T-cell (primary cell): ENCODE measurements around the gene PUDP. TPM values are rescaled to one million over a fixed set of nuclear protein-coding genes. Genes with fewer than 3 reads are reported as not detected.

Experiments
- ATAC-seq, 4 experiments: fragments of 200-7000 bp in 3 of 4; fragments of 150-1000 bp in 1 of 4; cut with Tn5 transposase; replicated peaks in 1 of 4; 1 replicate in 3 of 4; 2 replicates in 1 of 4; pipeline ENCODE4 v1.10.0; 2021; ENCODE audit warnings: moderate library complexity in 3 of 4, mild to moderate bottlenecking in 2 of 4, moderate number of reproducible peaks in 1 of 4
- CTCF ChIA-PET, 2 donors: fragments of 300-600 bp; sonication (Branson Sonifier 250); formaldehyde crosslinking; loops; one replicate each; lab custom pipeline; 2022; ENCODE audit warnings: antibody characterized with exemption in 2 of 2; lab: Charles Lee
- POLR2A ChIA-PET, 2 donors: fragments of 300-600 bp; sonication (Branson Sonifier 250); formaldehyde crosslinking; loops; one replicate each; lab custom pipeline; 2022; ENCODE audit warnings: antibody characterized with exemption in 2 of 2; lab: Charles Lee
- DNase-seq, 35 experiments: peaks; one replicate each; pipeline versions ENCODE4 v3.0.0 to v3.0.0-alpha.2; 2013 to 2023
- H3K27ac ChIP-seq: one replicate; pipeline ENCODE4 v1.5.1; 2013; ENCODE audit warnings: low read length
- H3K27me3 ChIP-seq, 2 experiments: replicated peaks in 1 of 2; 1 replicate in 1 of 2; 2 replicates in 1 of 2; pipeline versions ENCODE4 v1.6.1 to v1.7.0; 2013; ENCODE audit warnings: low read length in 1 of 2, mixed read lengths in 1 of 2; ENCODE audit not compliant: control insufficient read depth in 2 of 2, insufficient read depth in 2 of 2; ENCODE audit errors: extremely low read depth in 1 of 2
- H3K36me3 ChIP-seq, 2 donors: 1 replicate in 1 of 2; 2 replicates in 1 of 2; pipeline versions ENCODE4 v1.6.1 to v1.7.0; 2013; ENCODE audit warnings: low read length in 1 of 2; ENCODE audit not compliant: control insufficient read depth in 2 of 2, insufficient read depth in 1 of 2; ENCODE audit errors: extremely low read depth in 1 of 2
- H3K4me1 ChIP-seq, 2 experiments: 1 replicate in 1 of 2; 2 replicates in 1 of 2; pipeline versions ENCODE4 v1.6.1 to v1.7.0; 2013; ENCODE audit warnings: low read length in 2 of 2, mixed read lengths in 1 of 2; ENCODE audit not compliant: insufficient read depth in 2 of 2, control insufficient read depth in 1 of 2; ENCODE audit errors: extremely low read depth in 1 of 2
- H3K4me3 ChIP-seq, 2 donors: 1 replicate in 1 of 2; 2 replicates in 1 of 2; pipeline versions ENCODE4 v1.5.1 to v1.7.0; 2013; ENCODE audit warnings: mild to moderate bottlenecking in 2 of 2, low read length in 1 of 2, moderate library complexity in 1 of 2; ENCODE audit not compliant: control insufficient read depth in 1 of 2; ENCODE audit errors: extremely low read depth in 1 of 2
- H3K9me3 ChIP-seq: 2 replicates; pipeline ENCODE4 v1.7.0; 2013
- H3K27ac Mint-ChIP-seq, 2 donors: one replicate each; pipeline ENCODE4 v1.8.0; 2020 to 2021; ENCODE audit warnings: mild to moderate bottlenecking in 2 of 2, mixed read lengths in 2 of 2
- H3K27me3 Mint-ChIP-seq, 2 donors: one replicate each; pipeline ENCODE4 v1.8.0; 2021 to 2022; ENCODE audit warnings: mixed read lengths in 2 of 2
- H3K36me3 Mint-ChIP-seq: one replicate; pipeline ENCODE4 v1.8.0; 2021; ENCODE audit warnings: mixed read lengths
- H3K4me1 Mint-ChIP-seq, 3 donors: one replicate each; pipeline ENCODE4 v1.8.0; 2020 to 2022; ENCODE audit warnings: mixed read lengths in 3 of 3, mild to moderate bottlenecking in 1 of 3
- H3K4me3 Mint-ChIP-seq, 3 donors: one replicate each; pipeline ENCODE4 v1.8.0; 2020 to 2022; ENCODE audit warnings: mild to moderate bottlenecking in 3 of 3, mixed read lengths in 3 of 3, moderate library complexity in 3 of 3
- H3K9me3 Mint-ChIP-seq, 3 donors: one replicate each; pipeline ENCODE4 v1.8.0; 2020 to 2022; ENCODE audit warnings: mixed read lengths in 3 of 3
- WGBS: methylation state at CpG from one replicate; pipeline ENCODE4 v1.1.5; 2013; ENCODE audit warnings: missing lambda C conversion rate; ENCODE audit not compliant: insufficient coverage; 5-methylcytosine and 5-hydroxymethylcytosine counted together
- total RNA-seq, 35 experiments: library from RNA in 6 of 35; stranded (reverse) in 6 of 35; fragments of 120-200 nt in 1 of 35; gene quantifications; one replicate each; pipeline versions ENCODE4 v1.2.1 to v1.2.4 and lab custom pipeline; 2013 to 2026

Gene PUDP
- total RNA-seq, 5 donors from 2014 or later (not counting 1 experiment from before 2014, with no cell fraction given) = 9.7 to 15.0 (median 10.1) TPM

DNA sequence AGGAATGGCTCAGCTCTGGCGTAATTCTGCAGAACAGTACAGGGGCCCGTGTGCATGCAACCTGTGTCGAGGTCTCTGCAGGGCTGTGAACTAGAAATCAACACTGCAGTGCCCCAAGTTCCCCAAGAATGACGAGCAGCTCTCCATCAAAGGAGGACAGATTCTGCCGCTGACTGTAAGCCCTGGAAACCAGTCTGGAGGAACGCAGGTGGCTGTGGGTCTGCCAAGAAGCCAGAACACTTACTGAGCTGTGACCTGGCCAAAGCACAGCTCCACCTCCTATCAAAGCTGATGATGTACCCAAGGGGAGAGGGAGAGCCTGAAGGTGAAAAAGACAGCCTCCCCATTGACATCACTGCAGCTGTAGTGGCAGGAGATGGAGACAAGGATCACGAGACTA is 80.7 kb downstream of the PUDP start:
- ATAC-seq (no peak), DNase-seq (no peak)
- CTCF ChIA-PET = interaction anchor here (0.6 to 1.0 kb wide), 2 partner anchors 18 to 87 kb away, joined by 3 to 4 read pairs; no protein-coding TSS in a partner anchor
- no peaks in the 10 kb centered on the region for H3K9me3 ChIP-seq
- Mint-ChIP-seq H3K4me1 (peaks cover 46 to 71% (median 56%) of the 10 kb centered on the region in 3 donors), H3K27me3 (no peaks in the 10 kb centered on the region), H3K36me3 (peaks cover 13% of the 10 kb centered on the region), H3K4me3 (no peak overlapping the region), H3K9me3 (no peaks in the 10 kb centered on the region), H3K27ac (no peak overlapping the region)
- H3K4me1 ChIP-seq = peaks cover 11 to 18% of the 10 kb centered on the region in 2 experiments
- H3K4me3 ChIP-seq = no peak overlapping the region
- H3K27me3 ChIP-seq = no peaks in the 10 kb centered on the region
- no peaks in the 10 kb centered on the region for H3K36me3 ChIP-seq
- WGBS = 53% methylated on average over 3 of the region's 7 CpGs
- no peak overlapping the region for H3K27ac ChIP-seq
- POLR2A ChIA-PET = no interaction called here

DNA sequence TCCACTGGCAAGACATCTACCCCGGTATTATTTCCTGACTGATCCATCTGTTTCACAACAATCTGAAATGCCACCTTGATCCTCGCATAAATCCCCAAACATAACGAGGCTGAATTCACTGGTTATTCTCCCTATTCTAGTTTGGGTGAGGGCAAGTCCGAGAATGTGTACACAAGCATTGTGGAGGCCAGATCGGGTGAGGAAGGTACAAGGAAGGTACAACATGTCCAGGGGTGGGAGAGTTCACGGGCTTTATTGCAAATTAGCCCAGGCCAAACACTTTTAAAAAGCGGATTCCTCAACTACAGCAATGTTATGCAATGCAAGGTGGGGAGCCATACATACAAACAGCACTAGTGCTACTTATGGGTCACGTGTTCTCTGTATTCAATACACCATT is 82.5 kb downstream of the PUDP start:
- Mint-ChIP-seq H3K36me3 (peaks cover 10% of the 10 kb centered on the region), H3K27ac (no peak overlapping the region), H3K27me3 (no peaks in the 10 kb centered on the region), H3K4me3 (no peak overlapping the region), H3K4me1 (peaks cover 43 to 67% (median 64%) of the 10 kb centered on the region in 3 donors), H3K9me3 (no peaks in the 10 kb centered on the region)
- CTCF ChIA-PET = no interaction called here
- peaks cover 11 to 18% of the 10 kb centered on the region in 2 experiments for H3K4me1 ChIP-seq
- no CpG with 5 or more reads among the region's 8 CpGs for WGBS
- H3K27me3 ChIP-seq = no peaks in the 10 kb centered on the region
- H3K4me3 ChIP-seq = no peak overlapping the region
- POLR2A ChIA-PET = no interaction called here
- no peaks in the 10 kb centered on the region for H3K9me3 ChIP-seq
- ATAC-seq (no peak), DNase-seq (no peak)
- H3K27ac ChIP-seq = no peak overlapping the region
- H3K36me3 ChIP-seq = no peaks in the 10 kb centered on the region

DNA sequence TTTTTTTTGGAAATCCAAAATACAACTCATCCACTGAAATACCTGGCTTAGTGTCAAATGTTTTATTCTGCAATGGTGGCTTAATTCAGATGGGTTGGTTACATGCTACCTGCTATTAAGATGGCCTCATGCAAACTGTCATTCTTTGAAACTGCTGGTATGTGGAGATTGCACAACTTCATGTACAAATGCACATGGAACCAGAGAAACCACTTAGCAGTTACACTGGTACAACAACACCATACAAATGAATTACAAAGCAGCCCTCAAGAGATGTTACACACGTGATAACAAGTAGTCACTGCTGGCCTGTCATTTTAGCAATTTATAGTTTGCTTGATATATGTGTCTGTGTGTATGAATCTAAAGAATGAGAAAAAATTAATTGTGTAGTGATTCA is 85.0 kb downstream of the PUDP start:
- Histone ChIP-seq H3K9me3 (no peaks in the 10 kb centered on the region), H3K27me3 (no peaks in the 10 kb centered on the region), H3K4me3 (no peak overlapping the region), H3K36me3 (no peaks in the 10 kb centered on the region), H3K27ac (no peak overlapping the region), H3K4me1 (peaks cover 7 to 17% of the 10 kb centered on the region in 2 experiments)
- Mint-ChIP-seq H3K9me3 (no peaks in the 10 kb centered on the region), H3K27me3 (no peaks in the 10 kb centered on the region), H3K4me3 (peak overlapping the region in 1 of 3 donors; percentile 10), H3K36me3 (peaks cover 15% of the 10 kb centered on the region), H3K27ac (no peak overlapping the region), H3K4me1 (peaks cover 36 to 66% (median 60%) of the 10 kb centered on the region in 3 donors)
- ATAC-seq (no peak), DNase-seq (no peak)
- CTCF ChIA-PET = no interaction called here
- no CpG with 5 or more reads among the region's 1 CpG for WGBS
- POLR2A ChIA-PET = no interaction called here

DNA sequence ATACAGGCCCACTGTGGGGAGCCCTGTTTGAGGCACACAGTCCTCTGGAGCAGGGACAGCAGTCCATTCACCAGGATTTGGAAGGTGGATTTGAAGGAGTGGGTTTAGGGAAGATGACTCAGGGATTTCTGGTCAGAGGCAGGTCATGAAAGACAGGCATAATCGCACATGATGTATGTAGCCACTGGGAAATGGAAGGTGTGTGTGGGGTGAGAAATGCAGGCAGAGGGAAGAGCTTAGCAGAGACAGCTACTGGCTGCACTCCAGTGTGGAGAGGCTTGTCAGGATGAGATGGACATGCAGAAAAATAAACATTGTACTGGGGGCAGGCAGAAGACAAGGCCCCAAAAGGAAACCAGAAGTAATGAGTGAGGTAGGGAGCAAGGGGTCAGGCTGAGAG is 85.7 kb downstream of the PUDP start:
- no CpG with 5 or more reads among the region's 1 CpG for WGBS
- Mint-ChIP-seq H3K36me3 (peaks cover 19% of the 10 kb centered on the region), H3K4me1 (peaks cover 39 to 68% (median 60%) of the 10 kb centered on the region in 3 donors), H3K27ac (no peak overlapping the region), H3K4me3 (no peak overlapping the region), H3K27me3 (no peaks in the 10 kb centered on the region), H3K9me3 (no peaks in the 10 kb centered on the region)
- ATAC-seq (no peak), DNase-seq (no peak)
- H3K27ac ChIP-seq = no peak overlapping the region
- CTCF ChIA-PET = no interaction called here
- peaks cover 0 to under 1% of the 10 kb centered on the region in 2 donors for H3K36me3 ChIP-seq
- no peaks in the 10 kb centered on the region for H3K9me3 ChIP-seq
- no peaks in the 10 kb centered on the region for H3K27me3 ChIP-seq
- H3K4me3 ChIP-seq = no peak overlapping the region
- POLR2A ChIA-PET = no interaction called here
- H3K4me1 ChIP-seq = peaks cover 7 to 18% of the 10 kb centered on the region in 2 experiments

DNA sequence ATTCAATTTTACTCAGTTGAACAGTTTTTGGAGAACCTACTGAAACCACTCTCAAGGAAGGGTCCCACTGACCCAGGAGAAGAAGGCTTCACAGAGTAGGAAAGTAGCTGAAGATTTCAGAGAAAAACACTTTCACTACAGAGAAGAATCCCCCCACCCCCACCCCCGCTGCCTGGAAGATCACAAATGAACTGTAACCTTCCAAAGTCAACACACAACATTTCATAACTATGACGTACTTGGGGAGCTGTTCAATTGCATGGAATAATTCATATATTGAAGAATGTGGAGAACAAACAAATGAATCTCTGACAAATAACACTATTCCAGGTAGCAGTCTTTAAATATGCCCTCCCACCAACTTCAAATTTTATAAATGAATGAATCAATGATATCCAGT is 86.5 kb downstream of the PUDP start:
- Histone ChIP-seq H3K27me3 (no peaks in the 10 kb centered on the region), H3K36me3 (peaks cover 0 to 4% of the 10 kb centered on the region in 2 donors), H3K4me3 (no peak overlapping the region), H3K27ac (no peak overlapping the region), H3K9me3 (no peaks in the 10 kb centered on the region), H3K4me1 (peaks cover 9 to 21% of the 10 kb centered on the region in 2 experiments)
- POLR2A ChIA-PET = no interaction called here
- H3K9me3 Mint-ChIP-seq = no peaks in the 10 kb centered on the region
- ATAC-seq = no peak
- peaks cover 41 to 66% (median 57%) of the 10 kb centered on the region in 3 donors for H3K4me1 Mint-ChIP-seq
- no peak overlapping the region for H3K27ac Mint-ChIP-seq
- no peaks in the 10 kb centered on the region for H3K27me3 Mint-ChIP-seq
- DNase-seq = no peak
- H3K36me3 Mint-ChIP-seq = peaks cover 20% of the 10 kb centered on the region
- no CpG with 5 or more reads among the region's 2 CpGs for WGBS
- CTCF ChIA-PET = no interaction called here
- H3K4me3 Mint-ChIP-seq = no peak overlapping the region

DNA sequence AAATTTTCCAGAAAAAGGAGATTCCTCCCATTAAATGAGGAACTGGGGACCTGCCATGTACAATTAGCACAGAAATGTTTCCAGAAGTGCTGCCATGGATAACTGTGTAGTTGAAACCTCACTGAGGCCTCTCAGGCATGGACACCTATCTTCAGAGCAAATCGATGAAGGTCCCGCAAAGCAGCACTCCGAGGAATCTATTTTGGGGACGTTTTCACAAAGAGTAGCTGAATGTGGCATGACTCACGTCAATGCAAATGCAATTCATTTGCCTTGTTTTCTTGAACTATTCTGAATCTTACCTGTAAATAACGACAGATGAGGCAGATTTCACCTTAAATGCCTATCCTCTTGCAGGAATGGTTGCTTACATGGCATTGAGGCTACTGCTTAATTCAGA is 87.5 kb downstream of the PUDP start:
- H3K9me3 ChIP-seq = no peaks in the 10 kb centered on the region
- H3K36me3 Mint-ChIP-seq = peaks cover 21% of the 10 kb centered on the region
- H3K27ac ChIP-seq = no peak overlapping the region
- no peak for ATAC-seq
- no peak overlapping the region for H3K4me3 ChIP-seq
- no peaks in the 10 kb centered on the region for H3K27me3 Mint-ChIP-seq
- H3K36me3 ChIP-seq = peaks cover 0 to 5% of the 10 kb centered on the region in 2 donors
- no peak overlapping the region for H3K27ac Mint-ChIP-seq
- no peak overlapping the region for H3K4me3 Mint-ChIP-seq
- POLR2A ChIA-PET = no interaction called here
- WGBS = 75% methylated on average over 4 of the region's 6 CpGs
- no peaks in the 10 kb centered on the region for H3K27me3 ChIP-seq
- no peaks in the 10 kb centered on the region for H3K9me3 Mint-ChIP-seq
- CTCF ChIA-PET = no interaction called here
- H3K4me1 Mint-ChIP-seq = peaks cover 45 to 75% (median 61%) of the 10 kb centered on the region in 3 donors
- no peak for DNase-seq
- H3K4me1 ChIP-seq = peaks cover 9 to 29% of the 10 kb centered on the region in 2 experiments

DNA sequence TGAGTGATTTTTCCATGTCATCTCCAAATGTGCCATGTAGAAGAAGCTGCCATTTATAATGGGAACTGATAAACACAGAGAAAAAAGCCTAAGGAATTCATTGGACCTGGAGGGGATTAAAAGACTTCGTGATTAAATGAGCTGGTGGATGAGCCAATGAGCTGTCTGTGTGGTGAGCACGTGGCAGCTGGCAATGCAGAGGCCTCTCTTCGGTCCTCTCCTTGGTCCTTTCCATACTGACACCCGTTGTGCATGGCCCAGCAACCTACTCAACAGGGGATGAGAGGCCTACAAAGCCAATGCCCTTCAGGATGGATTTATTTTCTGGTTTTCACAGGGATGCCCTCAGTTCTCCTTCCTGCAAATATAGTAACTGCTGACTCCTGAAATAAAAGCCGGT is 88.1 kb downstream of the PUDP start:
- Mint-ChIP-seq H3K36me3 (peaks cover 21% of the 10 kb centered on the region), H3K27me3 (no peaks in the 10 kb centered on the region), H3K27ac (no peak overlapping the region), H3K4me1 (peaks cover 45 to 72% (median 60%) of the 10 kb centered on the region in 3 donors), H3K4me3 (peak overlapping the region in 1 of 3 donors; percentile 31), H3K9me3 (no peaks in the 10 kb centered on the region)
- H3K4me3 ChIP-seq = no peak overlapping the region
- peaks cover 9 to 32% of the 10 kb centered on the region in 2 experiments for H3K4me1 ChIP-seq
- 100% methylated on average over 1 of the region's 5 CpGs for WGBS
- no peak for DNase-seq
- H3K27me3 ChIP-seq = no peaks in the 10 kb centered on the region
- H3K36me3 ChIP-seq = peaks cover 0 to 5% of the 10 kb centered on the region in 2 donors
- ChIA-PET POLR2A (no interaction called here), CTCF (no interaction called here)
- ATAC-seq = no peak
- H3K27ac ChIP-seq = no peak overlapping the region
- no peaks in the 10 kb centered on the region for H3K9me3 ChIP-seq
